GM18519 (cell line): ENCODE data around the gene CTSS.

ENCODE experiments used
- ATAC-seq: cut with Tn5 transposase; IDR thresholded peaks from one replicate; pipeline ENCODE4 v1.9.1; 2021; ENCODE audit warnings: mild to moderate bottlenecking, moderate library complexity; ENCODE audit not compliant: unreplicated experiment, low FRiP score

Gene CTSS

DNA sequence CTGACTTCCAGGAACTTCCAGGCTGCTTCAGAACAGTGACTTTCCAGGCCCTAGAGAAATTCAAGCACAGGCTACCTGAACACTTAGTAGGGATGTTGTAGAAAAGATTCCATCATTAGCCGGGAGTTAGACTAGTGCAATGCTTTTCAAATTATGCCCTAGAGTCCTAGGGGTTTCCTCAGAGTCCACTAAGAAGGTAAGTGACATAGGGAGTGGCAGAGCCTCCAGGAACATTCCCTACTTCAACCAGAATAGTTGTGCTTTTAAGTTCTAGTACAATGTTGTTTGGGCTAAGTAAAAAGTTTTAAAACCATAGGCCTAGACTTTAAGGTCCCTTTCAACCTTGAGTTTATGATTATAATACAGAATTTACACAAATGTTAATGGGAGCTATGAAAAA, 59.5 kb downstream of the CTSS start:
- ATAC-seq = no peak

DNA sequence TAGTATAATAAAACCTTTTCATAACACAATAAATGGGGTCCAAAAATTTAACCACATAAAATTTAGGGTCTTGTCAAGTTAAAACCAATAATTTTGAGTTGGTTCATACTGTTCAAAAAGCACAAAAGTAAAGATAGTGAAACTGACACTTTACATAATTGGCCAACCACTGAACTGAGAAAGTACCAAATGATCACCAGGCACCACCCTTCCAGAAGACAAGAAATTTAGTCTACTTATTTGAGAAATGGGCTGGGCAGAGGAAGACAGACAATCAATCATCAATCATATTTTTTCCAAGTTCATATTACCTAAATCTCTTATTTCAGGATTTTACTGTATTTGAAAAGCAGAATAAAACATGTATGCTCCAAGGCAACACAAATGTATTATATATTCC, 62.2 kb downstream of the CTSS start:
- no peak for ATAC-seq

DNA sequence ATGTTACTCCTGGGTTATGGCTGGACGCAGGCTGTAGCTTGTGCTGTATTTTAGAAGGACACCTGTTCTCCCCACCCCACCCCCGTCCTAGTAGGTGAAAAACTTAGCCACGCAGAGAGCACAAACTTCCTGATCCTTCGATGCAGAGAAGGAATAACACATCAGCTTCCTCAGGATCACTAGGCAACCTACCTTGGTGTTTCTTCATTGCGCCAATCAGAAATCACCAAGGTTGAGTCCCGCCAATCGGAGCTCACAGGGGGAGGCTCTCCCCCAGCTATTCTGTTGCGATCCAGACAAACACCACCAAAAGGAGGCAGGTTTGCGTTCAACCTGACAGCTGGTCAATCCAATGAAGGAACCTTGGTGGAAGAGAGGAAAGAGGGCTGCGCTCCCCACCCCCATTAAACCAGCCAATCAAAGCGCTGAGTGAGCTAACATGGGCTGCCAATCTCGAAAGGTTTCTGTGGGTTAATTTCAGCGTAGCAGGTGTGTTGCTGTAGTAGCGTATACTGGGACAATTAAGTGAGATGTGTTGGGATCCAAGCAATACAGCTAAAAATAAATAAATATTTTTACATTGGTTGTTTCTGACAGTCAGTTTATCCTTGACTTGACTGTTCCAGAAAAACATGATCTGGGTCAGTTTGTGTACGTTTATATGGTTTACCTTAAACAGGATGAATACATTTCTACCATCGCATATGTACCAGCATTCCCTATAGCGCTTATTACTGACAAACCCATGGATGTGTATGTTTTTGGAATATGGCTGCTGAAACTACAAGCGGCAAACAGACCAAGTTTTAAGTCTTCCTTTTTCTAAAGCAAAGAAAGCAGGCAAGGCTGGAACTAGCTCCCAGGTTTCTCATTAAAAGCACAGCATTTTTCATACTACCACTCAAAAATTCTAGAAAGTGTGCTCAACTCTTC, 68.3 kb downstream of the CTSS start, which contains the start of gene GOLPH3L:
Gene GOLPH3L, minus strand, starts transcription at position 160 of the 933 bp plus-strand sequence. CDS start 2,316 bp downstream, outside the sequence.
- peak; percentile 91 for ATAC-seq

DNA sequence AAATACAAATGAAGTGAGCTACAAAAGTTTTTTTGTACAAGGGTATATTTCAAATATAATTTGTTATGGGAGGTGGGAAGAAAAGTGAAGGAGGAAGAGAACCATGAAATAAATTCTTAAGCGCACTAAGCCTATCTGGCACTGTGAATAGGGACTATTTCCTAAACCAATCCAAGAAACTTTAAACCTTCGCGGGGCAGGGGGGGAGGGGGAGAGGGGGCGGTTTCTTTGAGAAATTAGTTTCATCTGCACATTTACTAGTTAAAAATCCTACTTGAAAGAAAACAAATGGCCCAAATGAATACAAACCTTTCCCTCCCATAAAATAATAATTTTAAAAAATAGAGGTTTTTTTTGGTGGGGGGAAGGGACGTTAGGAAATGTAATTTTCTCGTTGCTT, 69.0 kb downstream of the CTSS start:
- ATAC-seq = no peak

DNA sequence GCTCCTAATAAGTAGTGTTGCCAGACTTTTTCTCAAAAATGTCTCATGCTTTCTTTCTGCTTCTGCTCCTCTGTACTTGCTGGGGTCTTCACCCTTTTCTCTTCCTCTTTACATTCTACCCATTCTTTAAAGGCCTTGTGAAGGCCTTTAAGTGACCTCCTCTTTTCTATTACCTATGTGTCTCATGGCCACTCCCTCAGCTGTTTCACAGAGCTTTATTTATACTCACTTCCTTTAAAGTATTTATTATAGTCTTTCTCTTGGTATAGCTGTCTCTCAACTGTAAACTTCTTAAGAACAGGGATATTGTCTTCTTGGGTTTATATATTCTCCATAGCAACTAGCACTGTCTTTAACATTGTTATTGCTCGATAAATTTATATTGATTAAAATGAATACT, 69.4 kb downstream of the CTSS start:
- ATAC-seq = no peak

DNA sequence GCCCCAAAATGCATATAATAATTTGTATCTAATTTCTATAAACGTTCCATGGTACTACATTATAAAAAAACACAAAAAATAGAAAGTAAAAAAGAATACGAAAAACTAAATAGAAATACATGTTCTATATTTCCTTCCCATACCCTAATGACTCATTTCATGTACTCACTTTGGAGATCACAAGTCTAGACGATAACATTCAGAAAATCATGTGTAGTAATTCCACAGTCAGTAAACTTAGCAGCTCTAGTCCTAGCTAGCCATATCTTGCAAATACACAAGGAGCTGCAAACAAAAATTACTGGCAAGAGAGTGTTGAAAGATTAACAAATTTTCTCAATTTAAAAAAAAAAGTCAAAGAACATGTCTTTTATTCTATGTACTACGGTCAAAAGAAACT, 70.0 kb downstream of the CTSS start:
- ATAC-seq = no peak

DNA sequence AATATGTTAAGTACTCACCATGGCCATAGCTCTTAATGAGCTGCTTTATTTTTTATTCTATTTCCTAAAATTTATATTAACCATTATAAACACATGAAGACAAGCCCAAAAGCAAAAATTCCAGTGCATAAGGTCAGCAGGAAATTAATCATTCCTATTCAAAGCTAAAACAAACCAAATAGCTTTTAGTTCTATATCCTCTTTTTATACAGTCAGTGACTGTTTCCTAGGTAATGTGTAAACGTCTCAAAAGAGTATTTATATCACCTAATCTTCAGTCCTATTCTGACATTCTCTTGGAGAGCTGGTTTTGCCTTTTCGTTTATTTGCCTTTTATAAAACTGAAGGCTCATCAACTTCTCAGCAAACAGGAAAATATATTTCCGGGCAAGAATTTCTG, 72.9 kb downstream of the CTSS start:
- no peak for ATAC-seq

DNA sequence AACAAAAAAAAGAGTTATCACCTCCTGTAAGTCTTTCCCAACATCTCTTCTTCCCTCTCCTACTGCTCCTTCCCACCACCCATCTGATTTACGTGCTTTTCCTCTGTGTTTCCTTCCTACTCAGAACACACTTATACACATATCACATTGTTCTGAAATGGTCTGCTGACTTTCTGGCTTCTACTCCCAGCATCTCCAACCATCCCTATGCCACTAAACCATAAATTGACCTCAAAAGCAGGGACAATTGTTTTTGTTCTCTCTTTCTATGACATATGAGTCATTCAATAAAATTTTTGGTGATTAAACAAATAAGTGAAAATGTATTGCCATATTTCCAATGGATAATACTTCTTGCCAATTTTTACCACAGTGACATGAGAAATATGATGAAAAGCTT, 76.8 kb downstream of the CTSS start:
- no peak for ATAC-seq

DNA sequence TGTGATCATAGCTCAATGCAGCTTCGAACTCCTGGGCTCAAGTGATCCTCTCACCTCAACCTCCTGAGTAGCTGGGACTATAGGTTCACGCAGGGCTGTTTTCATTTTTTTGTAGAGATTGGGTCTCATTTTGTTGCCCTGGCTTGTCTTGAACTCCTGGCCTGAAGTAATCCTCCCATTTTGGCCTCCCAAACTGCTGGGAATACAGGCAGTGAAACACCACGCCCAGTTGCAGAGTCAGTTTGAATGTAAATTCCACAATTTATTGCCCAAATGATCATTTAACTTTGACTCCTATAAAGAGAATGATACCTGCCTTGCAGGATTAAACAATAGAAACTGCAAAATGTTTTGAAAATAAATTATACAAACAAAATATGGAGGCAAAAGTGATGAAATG, 79.3 kb downstream of the CTSS start:
- ATAC-seq = no peak

DNA sequence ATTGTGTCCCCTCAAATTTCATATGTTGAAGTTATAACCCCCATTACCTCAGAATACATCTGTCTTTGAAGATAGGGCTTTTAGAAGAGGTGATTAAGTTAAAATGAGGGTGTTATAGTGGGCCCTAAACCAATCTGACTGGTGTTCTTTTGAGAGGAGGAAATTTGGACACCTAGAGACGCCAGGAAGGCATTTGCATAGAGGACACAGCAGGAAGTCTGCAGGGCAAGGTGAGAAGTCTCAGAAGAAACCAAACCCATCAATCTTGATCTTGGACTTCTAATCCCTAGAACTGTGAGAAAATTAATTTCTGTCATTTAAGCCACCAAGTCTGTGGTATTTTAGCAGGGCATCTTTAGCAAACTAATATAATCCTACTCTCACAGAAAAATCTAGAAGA, 81.7 kb downstream of the CTSS start:
- ATAC-seq = no peak
